ENCODE results near the gene EPHA4. TPM values are rescaled to one million over a fixed set of nuclear protein-coding genes. Genes with fewer than 3 reads are reported as not detected.

Gene EPHA4
- total RNA-seq, 1 donor from 2014 or later: 16.8 TPM

DNA sequence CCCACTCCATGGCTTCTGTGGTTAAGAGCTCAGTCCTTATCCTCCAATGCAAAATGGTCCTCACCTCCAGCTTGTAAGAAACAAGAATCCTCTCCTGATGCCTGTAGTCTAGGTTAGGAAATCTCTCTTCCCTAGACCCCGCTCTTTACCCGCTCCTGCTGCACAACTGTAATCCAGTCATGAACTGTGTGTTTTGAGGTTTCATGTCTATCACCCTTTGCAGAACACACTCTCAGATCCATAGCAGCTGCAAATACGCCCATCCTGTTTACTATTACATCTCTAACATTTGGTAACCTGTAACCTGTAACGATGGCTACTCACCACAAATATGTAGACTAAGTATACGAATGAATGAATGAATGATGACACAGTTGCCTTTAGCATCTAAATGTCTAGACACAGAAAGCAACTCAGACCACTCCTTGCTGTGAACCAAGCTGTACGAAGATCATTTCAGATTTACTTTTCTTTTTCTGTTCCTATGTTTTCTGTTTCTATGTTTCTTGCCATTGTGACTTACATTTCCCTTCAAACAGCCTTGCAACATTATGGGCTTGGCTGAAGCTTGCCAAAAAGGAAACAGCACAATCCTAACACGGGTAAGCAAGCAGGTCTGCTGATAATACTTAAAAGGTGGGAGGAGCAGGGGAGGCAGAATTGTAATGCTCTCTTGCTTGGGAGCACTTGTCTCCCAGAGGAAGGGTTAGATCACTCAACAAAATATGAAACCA lies 53.7 kb downstream of the EPHA4 start:
- H3K27ac Mint-ChIP-seq (ENCODE audit: unreplicated experiment): no peak overlapping the region
- no peaks in the 10 kb centered on the region for H3K27me3 Mint-ChIP-seq (ENCODE audit: unreplicated experiment)
- H3K36me3 Mint-ChIP-seq (ENCODE audit: unreplicated experiment): peaks cover 2% of the 10 kb centered on the region
- H3K4me3 Mint-ChIP-seq (ENCODE audit: unreplicated experiment): no peak overlapping the region
- no peak for DNase-seq (ENCODE audit: extremely low spot score, unreplicated experiment)
- peaks cover 7% of the 10 kb centered on the region for H3K4me1 Mint-ChIP-seq (ENCODE audit: unreplicated experiment)
- H3K9me3 Mint-ChIP-seq (ENCODE audit: unreplicated experiment): no peaks in the 10 kb centered on the region
- TF ChIP-seq, protein P1, sequence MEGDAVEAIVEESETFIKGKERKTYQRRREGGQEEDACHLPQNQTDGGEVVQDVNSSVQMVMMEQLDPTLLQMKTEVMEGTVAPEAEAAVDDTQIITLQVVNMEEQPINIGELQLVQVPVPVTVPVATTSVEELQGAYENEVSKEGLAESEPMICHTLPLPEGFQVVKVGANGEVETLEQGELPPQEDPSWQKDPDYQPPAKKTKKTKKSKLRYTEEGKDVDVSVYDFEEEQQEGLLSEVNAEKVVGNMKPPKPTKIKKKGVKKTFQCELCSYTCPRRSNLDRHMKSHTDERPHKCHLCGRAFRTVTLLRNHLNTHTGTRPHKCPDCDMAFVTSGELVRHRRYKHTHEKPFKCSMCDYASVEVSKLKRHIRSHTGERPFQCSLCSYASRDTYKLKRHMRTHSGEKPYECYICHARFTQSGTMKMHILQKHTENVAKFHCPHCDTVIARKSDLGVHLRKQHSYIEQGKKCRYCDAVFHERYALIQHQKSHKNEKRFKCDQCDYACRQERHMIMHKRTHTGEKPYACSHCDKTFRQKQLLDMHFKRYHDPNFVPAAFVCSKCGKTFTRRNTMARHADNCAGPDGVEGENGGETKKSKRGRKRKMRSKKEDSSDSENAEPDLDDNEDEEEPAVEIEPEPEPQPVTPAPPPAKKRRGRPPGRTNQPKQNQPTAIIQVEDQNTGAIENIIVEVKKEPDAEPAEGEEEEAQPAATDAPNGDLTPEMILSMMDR (IDR thresholded peaks at IDR 0.05): no peak

DNA sequence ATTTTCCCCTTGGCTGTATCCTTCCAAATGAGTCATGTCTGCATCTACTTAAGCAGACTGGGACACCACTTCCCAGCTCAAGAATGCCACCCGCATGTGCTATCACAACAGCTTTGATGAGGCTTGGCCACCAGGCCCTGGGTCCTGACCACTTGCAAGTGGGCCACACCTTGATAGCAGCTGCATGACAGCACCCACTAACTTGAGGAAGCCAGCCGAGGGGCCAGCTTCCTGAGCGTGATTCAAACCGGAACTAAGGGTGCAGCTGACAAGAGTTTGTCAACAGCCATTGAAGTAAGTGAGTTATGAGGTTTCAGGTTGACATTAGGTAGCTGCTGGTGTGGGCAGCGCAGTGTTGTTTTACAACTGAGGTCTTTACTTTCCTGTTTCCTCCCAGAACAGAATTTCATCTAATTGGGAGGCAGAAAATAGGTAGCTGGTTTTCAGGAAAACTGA lies 54.4 kb downstream of the EPHA4 start:
- Mint-ChIP-seq H3K36me3 (ENCODE audit: unreplicated experiment) (peaks cover 2% of the 10 kb centered on the region), H3K9me3 (ENCODE audit: unreplicated experiment) (no peaks in the 10 kb centered on the region), H3K27me3 (ENCODE audit: unreplicated experiment) (no peaks in the 10 kb centered on the region), H3K27ac (ENCODE audit: unreplicated experiment) (no peak overlapping the region), H3K4me1 (ENCODE audit: unreplicated experiment) (peaks cover 7% of the 10 kb centered on the region), H3K4me3 (ENCODE audit: unreplicated experiment) (no peak overlapping the region)
- no peak for DNase-seq (ENCODE audit: extremely low spot score, unreplicated experiment)
- TF ChIP-seq, protein P1 (IDR thresholded peaks at IDR 0.05): no peak

DNA sequence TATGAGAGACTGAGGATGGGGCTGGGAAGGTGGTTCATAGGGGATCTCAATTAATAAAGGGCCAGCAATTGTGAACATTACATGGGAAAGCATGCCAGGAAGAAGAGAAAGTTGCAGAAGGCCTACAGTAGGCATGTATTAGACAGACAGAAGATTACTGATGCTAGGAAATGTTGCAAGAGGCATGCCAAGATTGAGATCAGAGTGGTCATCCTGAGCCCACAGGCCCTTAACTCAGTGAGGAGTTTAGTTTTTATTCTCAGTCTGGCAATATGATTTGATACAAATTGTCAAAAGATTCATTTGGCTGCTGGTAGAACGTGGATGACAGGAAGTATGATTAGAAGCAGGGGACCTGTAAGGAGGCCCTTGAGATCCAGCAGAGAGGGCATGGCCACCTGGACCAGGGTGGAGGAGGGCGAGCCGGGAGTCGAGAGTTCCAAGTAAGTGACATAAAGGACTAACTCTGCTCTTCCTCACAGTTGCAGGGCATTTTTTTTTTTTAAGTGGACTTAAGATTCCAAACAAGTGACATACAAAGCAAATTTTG lies 54.9 kb downstream of the EPHA4 start:
- Mint-ChIP-seq H3K4me1 (ENCODE audit: unreplicated experiment) (peaks cover 7% of the 10 kb centered on the region), H3K4me3 (ENCODE audit: unreplicated experiment) (no peak overlapping the region), H3K27ac (ENCODE audit: unreplicated experiment) (no peak overlapping the region), H3K9me3 (ENCODE audit: unreplicated experiment) (no peaks in the 10 kb centered on the region), H3K27me3 (ENCODE audit: unreplicated experiment) (no peaks in the 10 kb centered on the region), H3K36me3 (ENCODE audit: unreplicated experiment) (peaks cover 2% of the 10 kb centered on the region)
- DNase-seq (ENCODE audit: extremely low spot score, unreplicated experiment): no peak
- TF ChIP-seq, protein P1 (IDR thresholded peaks at IDR 0.05): no peak

DNA sequence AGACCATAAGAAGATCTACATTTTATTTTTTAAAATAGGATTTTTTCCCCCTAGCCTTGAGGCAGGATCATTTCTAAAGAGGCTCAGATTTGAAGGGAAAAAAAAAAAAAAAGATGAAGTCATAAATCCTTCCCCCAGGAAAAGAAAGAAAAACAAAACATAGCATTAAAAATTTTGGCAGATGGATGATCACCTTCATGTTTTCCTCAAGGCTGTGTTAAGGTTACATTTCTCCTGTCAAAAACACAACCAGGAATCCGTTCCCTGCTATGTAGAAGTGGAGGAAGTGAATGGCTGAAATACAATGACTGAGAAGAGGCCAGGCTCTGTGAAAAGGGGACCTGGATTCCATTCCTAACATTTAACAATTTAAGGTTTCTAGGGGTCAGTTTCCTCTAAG lies 56.2 kb downstream of the EPHA4 start:
- no peak overlapping the region for H3K4me3 Mint-ChIP-seq (ENCODE audit: unreplicated experiment)
- TF ChIP-seq, protein P1 (IDR thresholded peaks at IDR 0.05): no peak
- DNase-seq (ENCODE audit: extremely low spot score, unreplicated experiment): no peak
- no peak overlapping the region for H3K27ac Mint-ChIP-seq (ENCODE audit: unreplicated experiment)
- peaks cover 7% of the 10 kb centered on the region for H3K4me1 Mint-ChIP-seq (ENCODE audit: unreplicated experiment)
- no peaks in the 10 kb centered on the region for H3K27me3 Mint-ChIP-seq (ENCODE audit: unreplicated experiment)
- no peaks in the 10 kb centered on the region for H3K36me3 Mint-ChIP-seq (ENCODE audit: unreplicated experiment)
- no peaks in the 10 kb centered on the region for H3K9me3 Mint-ChIP-seq (ENCODE audit: unreplicated experiment)

DNA sequence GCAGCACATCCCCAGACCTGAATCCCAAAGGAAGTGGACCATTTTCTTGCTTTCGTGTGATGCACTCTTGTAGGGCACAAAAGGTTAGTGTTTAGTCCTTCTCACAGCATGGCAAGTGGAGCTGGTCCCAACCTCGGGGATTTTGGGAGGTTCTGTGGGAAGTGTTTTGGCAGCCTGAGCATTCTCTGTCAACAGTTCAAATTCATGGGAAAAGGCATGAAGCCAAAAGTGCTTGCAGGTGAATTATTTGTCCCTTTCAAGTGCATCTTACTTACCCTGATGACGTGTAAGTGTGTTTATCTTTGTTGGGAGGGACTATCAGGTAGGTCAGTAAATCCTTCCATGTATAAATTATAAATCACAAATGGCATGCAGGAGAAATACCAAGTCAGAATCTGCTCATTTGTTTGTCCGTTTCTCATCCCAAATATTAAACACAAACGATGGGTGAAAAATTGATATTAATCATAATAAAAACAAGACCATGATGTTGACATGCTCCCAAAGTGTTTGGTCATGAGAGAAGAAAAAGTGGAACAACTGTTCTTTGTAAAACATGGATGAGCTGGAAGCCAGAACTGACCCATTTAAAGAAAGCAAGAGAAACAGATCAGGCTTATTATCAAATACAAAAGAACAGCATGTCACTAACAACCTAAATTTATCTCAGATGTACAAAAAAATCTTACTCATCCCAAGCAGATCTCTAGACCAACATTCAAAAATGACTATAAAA lies 57.6 kb downstream of the EPHA4 start:
- Mint-ChIP-seq H3K36me3 (ENCODE audit: unreplicated experiment) (no peaks in the 10 kb centered on the region), H3K9me3 (ENCODE audit: unreplicated experiment) (no peaks in the 10 kb centered on the region), H3K27me3 (ENCODE audit: unreplicated experiment) (no peaks in the 10 kb centered on the region), H3K4me1 (ENCODE audit: unreplicated experiment) (peaks cover 7% of the 10 kb centered on the region), H3K27ac (ENCODE audit: unreplicated experiment) (no peak overlapping the region), H3K4me3 (ENCODE audit: unreplicated experiment) (no peak overlapping the region)
- TF ChIP-seq, protein P1 (IDR thresholded peaks at IDR 0.05): no peak
- no peak for DNase-seq (ENCODE audit: extremely low spot score, unreplicated experiment)

Data from osteocyte (in vitro differentiated cells).